Activated T-helper 1 cell treated with Interleukin-2 at 50 U/mL for 16 hours (primary cell): ENCODE measurements around the gene VILL.
"Not testable (repeated sequence)": the region's sequence is repeated elsewhere in the genome, so short reads cannot be mapped to it uniquely, and the experiment has no call there.

Source experiments
- DNase-seq: peaks from one replicate; pipeline ENCODE4 v3.0.0-alpha.2; 2020; ENCODE audit warnings: low read depth

Gene VILL

GRCh38 chr3:38036286-38036685, 45.7 kb downstream of the VILL start:
- DNase-seq = no peak

GRCh38 chr3:38036906-38037305, 46.3 kb downstream of the VILL start:
- no peak for DNase-seq

GRCh38 chr3:38038447-38038911, 47.9 kb downstream of the VILL start:
- no peak for DNase-seq

GRCh38 chr3:38039101-38039898, 48.7 kb downstream of the VILL start, which contains the start of gene DLEC1:
DLEC1 (plus strand) TSS chr3:38039208; CDS start chr3:38039226, 18 bp downstream.
- peak; percentile 75 for DNase-seq

- DNase-seq = peak; percentile 40
Observed at GRCh38 chr3:38039899-38040261, 49.3 kb downstream of the VILL start.

GRCh38 chr3:38040401-38040800, 49.8 kb downstream of the VILL start:
- no peak for DNase-seq

GRCh38 chr3:38043486-38043885, 52.9 kb downstream of the VILL start:
- DNase-seq = no peak

GRCh38 chr3:38046027-38046426, 55.4 kb downstream of the VILL start:
- no peak for DNase-seq

GRCh38 chr3:38046821-38047220, 56.2 kb downstream of the VILL start:
- no peak for DNase-seq

GRCh38 chr3:38047896-38048295, 57.3 kb downstream of the VILL start:
- DNase-seq = no peak

GRCh38 chr3:38049358-38050126, 59.0 kb downstream of the VILL start:
- no peak for DNase-seq

- no peak for DNase-seq
Observed at GRCh38 chr3:38051131-38051530, 60.5 kb downstream of the VILL start.

GRCh38 chr3:38053286-38053685, 62.7 kb downstream of the VILL start:
- DNase-seq = not testable (repeated sequence)

GRCh38 chr3:38053813-38054498, 63.4 kb downstream of the VILL start:
- not testable (repeated sequence) for DNase-seq

- no peak for DNase-seq
Observed at GRCh38 chr3:38054499-38055001, 64.0 kb downstream of the VILL start.
